ENCODE measurements around the gene KIRREL3. TPM values are rescaled to one million over a fixed set of nuclear protein-coding genes. Genes with fewer than 3 reads are reported as not detected.

The KIRREL3 gene
- total and polyA plus RNA-seq, 2 donors (not counting 3 experiments of a cell fraction or from before 2014, with no cell fraction given): not detected

GRCh38 chr11:126607776-126608541, 392.6 kb downstream of the KIRREL3 start:
- Histone ChIP-seq H3K9ac (replicated peaks; ENCODE audit: extremely low read depth, insufficient read depth, low read length) (no peak overlapping the region), H3K9me3 (replicated peaks; ENCODE audit: control insufficient read depth, insufficient read depth, low read length) (no peaks in the 10 kb centered on the region), H4K20me1 (replicated peaks; ENCODE audit: control insufficient read depth, extremely low read depth, insufficient read depth, low read length) (no peaks in the 10 kb centered on the region), H3K36me3 (ENCODE audit: control insufficient read depth in 2 of 2, extremely low read depth in 1 of 2, insufficient read depth in 2 of 2, low read length in 2 of 2) (no peaks in the 10 kb centered on the region), H3K79me2 (ENCODE audit: control insufficient read depth, insufficient read depth, low read length) (no peaks in the 10 kb centered on the region), H3K9me1 (replicated peaks; ENCODE audit: control insufficient read depth, extremely low read depth, insufficient read depth, low read length) (no peaks in the 10 kb centered on the region), H3K27me3 (ENCODE audit: control insufficient read depth in 2 of 2, insufficient read depth in 2 of 2, low read length in 2 of 2) (no peaks in the 10 kb centered on the region), H3K27ac (ENCODE audit: insufficient read depth, low read depth, low read length) (no peak overlapping the region), H2AFZ (ENCODE audit: low read depth, low read length) (no peak overlapping the region), H3K4me2 (ENCODE audit: insufficient read depth, low read length) (no peak overlapping the region), H3K4me3 (replicated peaks in 1 of 3; ENCODE audit: insufficient read depth in 1 of 3, low read depth in 1 of 3, low read length in 3 of 3) (no peak overlapping the region), H3K4me1 (ENCODE audit: control insufficient read depth, extremely low read depth, insufficient read depth, low read length) (no peaks in the 10 kb centered on the region)
- intact Hi-C loops (cut with micrococcal nuclease) (loop anchor here (1.0 to 5.0 kb wide), 4 partner anchors 167 to 1414 kb away; no protein-coding TSS in a partner anchor), dilution Hi-C loops (cut with MboI; ENCODE audit: extremely low pct_ligation_motif_present, low sequenced_read_pairs) (no loop called here)
- no peak for DNase-seq (ENCODE audit: low read depth, low spot score)
- CTCF ChIA-PET: interaction anchor here (0.9 to 2.9 kb wide), 5 partner anchors 19 to 383 kb away, joined by 4 to 10 read pairs (median 6); no protein-coding TSS in a partner anchor
- BruUV-seq (replicated peaks): no TSS peak
- no peak for TF ChIP-seq MAX (IDR thresholded peaks at IDR 0.05; ENCODE audit: insufficient read depth, insufficient read length)
- no peak for TF ChIP-seq CTCF (IDR thresholded peaks at IDR 0.05; ENCODE audit: extremely low read depth in 1 of 2, insufficient read depth in 1 of 2, low read depth in 1 of 2, low read length in 2 of 2)
- no peak for TF ChIP-seq JUN (IDR thresholded peaks at IDR 0.05; ENCODE audit: borderline replicate concordance, insufficient read depth, insufficient read length, low read depth)
- TF ChIP-seq EZH2 (IDR thresholded peaks at IDR 0.05; ENCODE audit: borderline replicate concordance, low read depth, low read length, severe bottlenecking): no peak
- TF ChIP-seq GATA2 (IDR thresholded peaks at IDR 0.05; ENCODE audit: insufficient read depth, insufficient read length, low read depth, low read length): no peak
- no peak for TF ChIP-seq MYC (IDR thresholded peaks at IDR 0.05; ENCODE audit: low read depth, low read length)
- no peak for TF ChIP-seq FOS (IDR thresholded peaks at IDR 0.05; ENCODE audit: borderline replicate concordance, insufficient read depth, low read length)
- POLR2A ChIA-PET: no interaction called here
- FAIRE-seq: no peak

Measured in endothelial cell of umbilical vein (primary cell).